ENCODE measurements around the gene DGKQ.

GRCh38 chr4:1015179-1015578, 41.8 kb upstream of the DGKQ start:
- TF ChIP-seq CTCF (IDR thresholded peaks at IDR 0.05; ENCODE audit: low read depth, low read length) (0 out of 2 replicates have a peak, but pooled peaks have one; percentile 6), EZH2phosphoT487 (IDR thresholded peaks at IDR 0.05; ENCODE audit: low read depth) (no peak)
